Left colon (tissue), 2 donors: ENCODE data around the gene AZIN2. TPM values are rescaled to one million over a fixed set of nuclear protein-coding genes. Genes with fewer than 3 reads are reported as not detected.

ENCODE experiments used
- ATAC-seq: fragments of 200-7000 bp; cut with Tn5 transposase; one replicate; pipeline ENCODE4 v1.9.1; 2020; ENCODE audit warnings: mild to moderate bottlenecking, moderate library complexity
- DNase-seq, 2 donors: peaks; one replicate each; pipeline ENCODE4 v3.0.0-alpha.2; 2020
- intact Hi-C, 2 donors: fragments of 100-400 bp; cut with DNase I in 1 of 2; cut with micrococcal nuclease in 1 of 2; formaldehyde crosslinking; loops; one replicate each; pipeline versions ENCODE4 v1.11.2 to v1.14.0; 2022; cut with DNase I, micrococcal nuclease
- total RNA-seq, 2 donors: library from RNA; stranded (reverse); fragmentation: NEBNext Ultra II Directional; extraction: Animal tissue kit (Norgen Biotek cat#: 25700); gene quantifications; one replicate each; pipeline ENCODE4 v1.2.1, GENCODE V29; 2021
- donor health status: DM: no; HTN: no; CAD: no.
- donor health status: DM: yes; HTN: yes; CAD: no.

The AZIN2 gene
- total RNA-seq, 2 donors from 2014 or later: 10.1 to 22.7 TPM

GRCh38 chr1:33141781-33142180, 60.8 kb downstream of the AZIN2 start:
- intact Hi-C loops: no loop called here
- ATAC-seq (no peak), DNase-seq (no peak)

- ATAC-seq: no peak
- intact Hi-C loops: no loop called here
- no peak for DNase-seq
Measured at GRCh38 chr1:33142483-33143064, 61.6 kb downstream of the AZIN2 start.

- intact Hi-C loops: no loop called here
- ATAC-seq: no peak
- DNase-seq: no peak
Measured at GRCh38 chr1:33143176-33143575, 62.2 kb downstream of the AZIN2 start.

GRCh38 chr1:33143698-33144097, 62.7 kb downstream of the AZIN2 start:
- ATAC-seq (no peak), DNase-seq (no peak)
- intact Hi-C loops: no loop called here

GRCh38 chr1:33146003-33146402, 65.0 kb downstream of the AZIN2 start:
- intact Hi-C loops: no loop called here

GRCh38 chr1:33147275-33147996, 66.5 kb downstream of the AZIN2 start:
- no peak for DNase-seq
- intact Hi-C loops: no loop called here
- ATAC-seq: no peak

More at GRCh38 chr1:33146003-33146402, 65.0 kb downstream of the AZIN2 start:
- DNase-seq: no peak
- no peak for ATAC-seq

- intact Hi-C loops: no loop called here
- ATAC-seq: no peak
- no peak for DNase-seq
Measured at GRCh38 chr1:33147997-33148314, 67.0 kb downstream of the AZIN2 start.

- intact Hi-C loops: no loop called here
- no peak for ATAC-seq
- no peak for DNase-seq
Measured at GRCh38 chr1:33148615-33149014, 67.7 kb downstream of the AZIN2 start.

- ATAC-seq (peak; percentile 75), DNase-seq (peak in 1 of 2 donors; percentile 36)
- intact Hi-C loops: no loop called here
Measured at GRCh38 chr1:33149453-33150190, 68.7 kb downstream of the AZIN2 start.

- ATAC-seq (no peak), DNase-seq (no peak)
- intact Hi-C loops: no loop called here
Measured at GRCh38 chr1:33150522-33150921, 69.6 kb downstream of the AZIN2 start.

- ATAC-seq: peak; percentile 58
- intact Hi-C loops: no loop called here
Measured at GRCh38 chr1:33151116-33151515, 70.2 kb downstream of the AZIN2 start.

GRCh38 chr1:33152685-33153432, 71.9 kb downstream of the AZIN2 start:
- ATAC-seq (no peak), DNase-seq (peak in 1 of 2 donors; percentile 11)
- intact Hi-C loops: no loop called here

More at GRCh38 chr1:33151116-33151515, 70.2 kb downstream of the AZIN2 start:
- no peak for DNase-seq

GRCh38 chr1:33153650-33154049, 72.7 kb downstream of the AZIN2 start:
- DNase-seq (no peak), ATAC-seq (no peak)
- intact Hi-C loops: no loop called here

GRCh38 chr1:33155877-33156538, 75.1 kb downstream of the AZIN2 start:
- ATAC-seq (peak; percentile 69), DNase-seq (peak in 1 of 2 donors; percentile 22)
- intact Hi-C loops: no loop called here

GRCh38 chr1:33157131-33157530, 76.2 kb downstream of the AZIN2 start:
- no peak for DNase-seq
- intact Hi-C loops: no loop called here
- ATAC-seq: no peak

GRCh38 chr1:33158366-33158765, 77.4 kb downstream of the AZIN2 start:
- no peak for DNase-seq
- intact Hi-C loops: no loop called here
- ATAC-seq: no peak

GRCh38 chr1:33159577-33159976, 78.6 kb downstream of the AZIN2 start:
- intact Hi-C loops: no loop called here
- ATAC-seq (no peak), DNase-seq (no peak)

- DNase-seq (peak in 1 of 2 donors; percentile 33), ATAC-seq (no peak)
- intact Hi-C loops: no loop called here
Measured at GRCh38 chr1:33161061-33161681, 80.2 kb downstream of the AZIN2 start.

GRCh38 chr1:33162141-33162540, 81.2 kb downstream of the AZIN2 start:
- ATAC-seq: no peak
- intact Hi-C loops: no loop called here
- no peak for DNase-seq
